TTC549 (cell line): ENCODE measurements around the gene USP7.
"Not testable (repeated sequence)": the region's sequence is repeated elsewhere in the genome, so short reads cannot be mapped to it uniquely, and the experiment has no call there.

Experiments used
- FAIRE-seq: peaks from 2 replicates; lab custom pipeline; 2012; peaks lifted over from hg19 to GRCh38; lab: Jason Lieb, UNC

The USP7 gene

DNA sequence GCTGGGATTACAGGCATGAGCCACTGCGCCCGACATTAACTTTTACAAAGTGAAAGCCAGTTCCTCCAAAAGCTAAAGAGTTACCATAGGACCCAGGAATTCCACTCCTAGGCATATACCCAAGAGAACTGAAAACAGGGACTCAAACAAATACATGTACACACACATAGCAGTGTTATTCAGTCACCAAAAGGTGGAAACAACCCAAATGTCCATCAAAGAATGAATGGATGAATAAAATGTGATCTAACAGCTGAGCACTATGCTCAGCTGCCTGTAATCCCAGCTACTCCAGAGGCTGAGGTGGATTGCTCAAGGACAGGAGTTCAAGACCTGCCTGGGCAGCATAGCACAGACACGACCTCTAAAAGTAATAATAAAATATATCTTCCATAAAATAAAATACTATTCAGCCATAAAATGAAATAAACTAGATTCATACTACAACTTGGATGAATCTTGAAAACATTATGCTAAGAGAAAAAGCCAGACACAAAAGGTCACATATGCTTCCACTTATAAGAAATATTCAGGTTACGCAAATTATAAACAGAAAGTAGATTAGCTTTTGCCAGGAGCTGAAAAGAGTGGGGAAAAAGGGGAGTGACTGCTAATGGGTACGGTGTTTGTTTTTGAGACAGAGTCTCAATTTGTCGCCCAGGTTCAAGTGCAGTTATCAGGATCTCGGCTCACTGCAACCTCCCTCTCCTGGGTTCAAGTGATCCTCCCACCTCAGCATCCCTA lies 9.3 kb upstream of the USP7 start:
- FAIRE-seq: no peak

DNA sequence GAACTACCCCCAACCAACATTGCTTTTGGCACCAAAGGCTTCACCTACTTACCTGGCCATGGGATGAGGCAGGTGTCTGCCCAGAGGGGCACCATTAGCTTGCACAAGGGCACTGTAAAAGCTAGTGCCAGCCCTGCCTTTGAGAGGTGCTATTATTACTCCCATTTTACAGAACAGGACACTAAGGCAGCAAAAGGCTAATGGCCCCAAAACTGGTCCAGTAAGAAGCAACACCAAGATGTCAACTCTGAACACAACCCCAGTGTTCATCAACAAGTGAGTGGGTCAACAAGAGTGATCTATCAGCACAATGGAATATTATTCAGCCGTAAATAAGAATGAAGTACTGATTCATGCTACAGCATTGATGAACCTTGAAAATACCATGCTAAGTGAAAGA lies 7.7 kb upstream of the USP7 start:
- FAIRE-seq: no peak

DNA sequence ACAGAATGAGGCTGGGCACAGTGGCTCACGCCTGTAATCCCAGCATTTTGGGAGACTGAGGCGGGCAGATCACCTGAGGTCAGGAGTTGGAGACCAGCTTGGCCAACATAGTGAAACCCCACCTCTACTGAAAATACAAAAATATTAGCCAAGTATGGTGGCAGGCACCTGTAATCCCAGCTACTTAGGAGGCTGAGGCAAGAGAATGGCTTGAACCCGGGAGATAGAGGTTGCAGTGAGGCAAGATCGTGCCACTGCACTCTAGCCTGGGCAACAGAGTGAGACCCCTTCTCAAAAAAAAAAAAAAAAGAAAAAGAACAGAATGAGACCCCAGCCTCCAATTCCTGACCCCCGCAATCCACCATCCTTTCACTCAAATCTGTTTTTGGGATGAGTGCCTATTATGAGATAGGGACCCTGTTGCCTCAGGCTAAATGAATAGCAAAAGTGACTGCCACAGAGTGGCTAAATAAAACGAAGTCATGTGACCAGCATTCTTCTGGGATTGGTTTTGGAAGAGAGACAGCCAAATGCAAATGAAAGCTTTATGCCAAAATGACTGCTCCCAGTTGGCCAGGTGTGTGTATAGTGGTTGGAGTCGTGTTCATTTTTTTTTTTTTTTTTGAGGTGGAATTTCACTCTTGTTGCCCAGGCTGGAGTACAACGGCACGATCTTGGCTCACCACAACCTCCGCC lies 5.6 kb upstream of the USP7 start:
- FAIRE-seq: not testable (repeated sequence)

DNA sequence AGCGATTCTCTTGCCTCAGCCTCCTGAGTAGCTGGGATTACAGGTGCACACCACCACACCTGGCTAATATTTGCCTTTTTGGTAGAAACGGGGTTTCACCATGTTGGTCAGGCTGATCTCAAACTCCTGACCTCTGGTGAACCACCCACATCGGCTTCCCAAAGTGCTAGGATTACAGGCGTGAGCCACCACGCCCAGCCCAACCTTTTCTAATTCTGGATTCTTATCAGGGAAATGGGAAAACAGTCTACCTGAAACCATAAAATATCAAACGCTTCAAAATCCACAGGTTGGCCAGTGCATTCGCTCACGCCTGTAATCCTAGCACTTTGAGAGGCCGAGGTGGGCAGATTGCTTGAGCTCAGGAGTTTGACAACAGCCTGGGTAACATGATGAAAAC lies 4.3 kb upstream of the USP7 start:
- not testable (repeated sequence) for FAIRE-seq

DNA sequence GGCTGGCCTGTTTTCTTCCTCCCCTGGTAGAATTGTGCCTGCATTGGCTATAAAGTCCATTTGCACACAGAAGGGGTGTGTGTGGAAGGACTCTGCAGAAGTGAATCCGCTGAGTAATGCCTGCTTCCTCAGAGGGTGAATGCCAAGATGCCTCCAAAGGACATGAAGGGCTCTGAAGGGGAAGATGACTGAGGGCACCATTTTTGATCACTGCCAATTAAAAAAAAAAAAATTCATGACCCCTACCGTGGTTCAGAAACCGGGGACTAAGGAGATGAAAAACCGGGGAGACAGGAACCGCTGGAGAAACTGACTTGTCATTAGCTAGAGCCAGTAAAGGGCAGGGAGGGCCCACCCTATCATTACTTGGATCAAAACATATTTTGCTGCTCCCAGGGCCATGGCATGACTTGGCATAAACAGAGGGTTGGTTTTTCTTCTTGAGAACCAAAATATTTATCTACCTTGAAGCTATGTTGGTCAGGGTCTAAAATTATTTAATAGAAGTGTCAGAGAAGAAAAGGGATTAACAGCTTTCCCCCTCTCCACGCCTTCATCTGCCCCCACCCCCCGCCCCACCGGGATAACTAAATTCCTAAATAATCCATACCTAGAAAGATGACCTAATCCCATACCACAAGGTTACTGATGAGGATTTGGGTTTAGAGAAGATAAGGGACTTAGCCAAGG lies 3.6 kb upstream of the USP7 start:
- FAIRE-seq: no peak

DNA sequence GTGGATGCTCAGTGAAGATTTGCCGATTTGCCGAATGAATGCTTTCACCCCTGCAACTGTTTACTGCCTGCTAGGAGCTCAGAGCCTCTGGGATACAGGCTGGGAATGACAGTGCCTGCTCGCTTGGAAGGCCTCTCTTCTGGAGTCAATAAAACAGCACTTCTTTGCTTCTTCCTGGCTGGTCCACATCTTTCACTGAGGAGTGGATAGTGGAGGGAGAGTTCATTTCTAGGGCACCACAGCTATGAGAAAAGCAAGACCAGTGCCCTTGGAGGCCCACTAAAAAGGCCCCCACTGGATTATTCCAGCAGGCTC lies 3.1 kb upstream of the USP7 start:
- no peak for FAIRE-seq

DNA sequence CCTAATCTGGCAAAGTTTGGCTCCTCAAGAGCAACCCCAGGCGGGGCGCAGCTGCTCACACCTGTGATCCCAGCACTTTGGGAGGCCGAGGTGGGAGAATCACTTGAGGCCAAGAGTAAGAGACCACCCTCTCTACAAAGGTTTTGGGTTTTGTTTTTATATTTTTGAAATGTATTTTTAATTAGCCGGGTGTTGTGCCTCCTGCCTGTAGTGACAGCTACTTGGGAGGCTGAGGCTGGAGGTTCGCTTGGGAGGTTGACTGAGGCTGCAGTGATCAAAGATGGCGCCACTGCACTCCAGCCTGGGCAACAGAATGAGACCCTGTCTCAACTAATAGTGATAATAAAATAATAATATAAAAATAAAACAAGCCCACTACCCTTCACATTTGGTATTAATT lies 756 bp upstream of the USP7 start:
- no peak for FAIRE-seq

DNA sequence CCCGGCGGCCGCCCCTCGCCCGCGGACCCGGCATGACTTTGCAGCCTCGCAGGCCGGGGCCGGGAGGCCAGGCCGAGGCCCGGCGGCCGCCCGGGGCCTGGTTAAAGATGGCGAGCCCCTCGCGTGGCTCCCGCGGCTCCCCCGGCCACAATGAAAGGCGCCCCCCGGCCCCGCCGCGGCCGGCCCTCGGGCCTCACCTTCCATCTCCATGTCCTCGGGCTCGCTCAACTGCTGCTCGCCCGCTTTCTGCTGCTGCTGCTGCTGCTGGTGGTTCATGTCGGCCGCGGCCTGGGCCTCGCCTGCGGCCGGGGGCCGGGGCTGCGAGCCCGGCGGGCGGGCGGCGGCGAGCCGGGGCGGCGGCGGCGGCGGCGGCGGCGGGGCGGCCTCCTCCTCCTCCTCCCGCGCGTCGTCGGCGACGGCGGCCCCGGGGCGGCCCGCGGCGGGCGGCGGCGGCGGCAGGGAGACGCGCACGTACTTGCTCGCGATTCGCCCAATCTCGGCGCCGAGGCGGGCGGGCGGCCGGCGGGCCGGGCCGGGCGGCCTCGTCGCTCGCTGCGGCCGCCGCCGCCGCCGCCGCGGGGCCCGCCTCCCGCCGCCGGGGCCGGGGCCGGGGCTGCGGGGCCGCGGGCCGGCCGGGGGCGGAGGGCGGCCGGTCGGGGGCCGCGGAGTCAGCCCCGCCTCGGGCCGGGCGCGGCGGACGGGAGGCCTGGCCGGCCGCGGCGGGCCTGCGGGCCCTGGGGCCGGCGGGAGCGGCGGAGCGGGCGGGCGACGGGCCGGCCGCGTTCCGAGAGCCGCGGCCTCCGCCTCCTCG lies 491 bp downstream of the USP7 start:
- FAIRE-seq: no peak

DNA sequence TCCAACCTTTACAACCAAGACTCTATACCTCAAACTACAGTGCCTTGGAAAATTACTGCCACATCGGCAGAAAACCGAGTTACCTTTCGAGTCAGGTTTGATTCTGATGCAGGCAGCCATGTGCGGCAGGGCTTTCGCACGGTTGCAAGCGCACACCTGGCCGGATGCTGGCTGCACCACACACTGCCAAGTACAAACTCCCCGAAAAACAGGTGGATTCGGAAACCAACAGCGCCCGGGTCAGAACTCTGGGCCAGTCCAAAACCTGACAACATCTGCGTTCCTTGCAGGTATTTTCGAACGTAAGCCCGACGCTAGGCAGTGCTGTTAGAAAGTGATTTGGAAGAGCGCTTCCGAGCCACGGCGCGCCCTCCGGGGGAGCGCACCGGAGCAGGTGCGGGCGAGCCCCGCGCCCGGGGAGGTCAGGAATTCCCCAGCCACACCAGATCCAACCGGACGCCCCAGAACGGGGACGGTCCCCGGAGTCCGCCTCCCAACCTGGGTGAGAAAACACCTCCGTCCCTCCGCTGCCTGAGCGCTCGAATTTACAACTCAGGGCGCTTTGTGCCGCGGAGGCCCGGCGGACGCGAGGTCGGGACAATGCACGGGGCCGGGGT lies 1.2 kb downstream of the USP7 start:
- no peak for FAIRE-seq

DNA sequence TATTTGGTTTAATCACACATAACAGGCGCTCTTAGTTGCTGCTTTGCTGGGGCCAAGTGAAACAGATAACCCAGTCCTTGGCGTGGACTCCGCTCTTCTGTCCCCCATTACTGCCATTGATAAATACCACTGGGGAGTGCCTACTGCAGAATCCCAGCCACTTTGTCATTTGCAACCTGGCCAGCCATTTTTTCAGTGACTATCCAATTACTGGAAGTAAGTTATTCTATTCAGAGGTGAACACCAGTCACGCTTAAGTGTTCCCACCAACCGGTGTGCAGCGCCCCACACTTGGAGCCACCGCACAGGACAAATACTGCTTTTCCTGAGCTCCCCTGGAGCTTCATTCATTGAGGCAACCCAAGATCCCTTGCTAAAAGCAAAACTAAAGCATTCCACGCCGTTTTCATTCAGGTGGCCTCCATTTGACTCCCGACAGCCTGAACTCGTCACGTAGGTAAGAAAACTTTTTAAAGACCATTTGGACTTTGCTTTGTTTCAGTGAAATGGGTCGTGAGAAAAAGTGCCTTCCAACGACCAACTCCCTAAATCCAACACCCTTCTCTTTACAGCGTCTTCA lies 1.8 kb downstream of the USP7 start:
- FAIRE-seq: no peak

DNA sequence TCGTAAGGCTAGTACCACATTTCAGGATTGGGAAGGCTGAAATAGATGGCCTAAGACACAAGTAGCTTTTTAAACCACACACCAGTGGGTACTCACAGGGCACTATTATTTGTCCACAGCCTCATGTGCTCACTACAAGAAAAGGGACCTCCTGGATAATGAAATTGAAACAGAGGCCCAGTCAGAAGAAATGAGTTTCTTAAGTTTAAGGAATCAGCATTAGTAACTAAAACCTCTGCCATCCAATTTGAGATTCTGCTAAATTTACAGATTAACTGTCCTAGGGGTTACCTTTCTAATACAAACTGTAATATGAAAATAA lies 3.0 kb downstream of the USP7 start:
- FAIRE-seq: no peak

DNA sequence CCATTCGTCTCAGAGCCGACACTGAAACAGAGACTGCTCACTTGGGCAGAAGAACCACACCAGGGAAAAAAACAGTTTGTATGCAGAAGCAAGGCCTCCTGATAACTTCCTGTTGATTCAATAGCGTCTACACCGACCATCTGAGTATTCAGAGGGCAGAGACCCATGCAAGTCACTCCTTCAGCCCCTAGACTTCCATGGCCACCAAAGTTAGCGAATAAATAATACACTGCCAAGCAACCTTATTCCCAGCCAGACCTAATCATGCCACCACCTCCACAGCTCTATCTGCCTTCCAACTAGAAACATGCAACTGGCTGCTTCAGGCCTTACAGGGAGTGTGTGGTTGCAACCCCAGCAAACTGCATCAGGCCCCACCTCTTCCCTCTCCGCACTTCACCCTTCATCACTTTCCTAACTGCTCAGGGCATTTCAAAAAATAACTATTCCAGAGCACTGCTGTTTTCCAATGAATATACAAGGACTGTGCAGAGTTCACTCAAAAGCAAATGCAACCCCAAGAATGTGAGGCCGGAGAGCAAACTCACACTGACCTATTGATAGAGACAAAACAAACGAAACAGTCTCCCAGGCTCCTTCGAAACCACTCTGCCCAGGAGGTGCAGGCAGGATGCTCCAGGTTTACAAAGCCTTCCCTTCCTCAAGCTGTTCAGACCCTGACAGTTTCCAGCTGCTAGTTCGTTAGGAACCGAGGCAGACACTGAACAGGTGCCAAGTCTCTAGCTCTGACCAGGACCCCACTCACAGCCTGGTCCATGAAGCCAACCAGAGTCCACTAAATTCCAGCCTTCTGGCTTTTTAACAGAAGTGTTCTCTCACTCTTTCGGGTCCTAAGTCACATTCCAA lies 3.6 kb downstream of the USP7 start:
- no peak for FAIRE-seq

DNA sequence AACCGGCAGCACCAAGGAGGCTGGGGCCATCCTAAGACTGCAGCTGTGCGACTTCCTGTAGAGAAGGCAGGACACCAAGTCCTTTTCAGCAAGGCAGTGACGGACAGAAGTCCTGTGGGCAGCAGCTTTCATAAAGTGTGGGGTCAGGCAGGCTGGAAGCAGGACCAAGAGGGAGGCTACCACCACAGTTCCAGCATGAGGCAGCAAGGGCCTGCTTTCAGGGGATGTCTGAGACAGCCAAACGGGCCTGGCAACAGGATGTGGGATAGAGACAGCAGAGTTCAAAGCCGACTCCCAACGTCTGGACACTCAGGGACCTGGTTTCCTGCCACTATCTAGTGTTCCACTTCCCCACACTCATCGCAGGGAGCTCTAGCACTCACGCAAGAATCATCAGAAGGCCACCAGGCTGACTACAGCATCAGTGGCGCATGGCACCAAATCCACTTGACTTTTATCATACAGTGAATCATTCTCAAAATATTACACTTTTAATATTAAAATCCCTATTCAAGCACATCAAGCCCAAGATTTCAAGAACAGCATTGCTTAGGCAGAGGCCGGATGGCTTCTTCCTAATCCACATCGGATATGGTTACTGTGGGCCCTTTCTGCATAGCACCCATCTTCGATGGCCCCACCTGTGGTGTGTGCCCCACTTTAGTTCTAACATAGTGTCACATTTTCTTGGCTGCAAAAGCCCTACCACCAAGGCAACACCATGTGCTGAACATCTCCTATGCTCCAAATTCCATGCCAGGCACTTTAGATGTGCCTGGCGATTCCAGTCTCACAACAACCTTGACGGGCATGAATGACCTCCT lies 5.2 kb downstream of the USP7 start:
- FAIRE-seq: no peak

DNA sequence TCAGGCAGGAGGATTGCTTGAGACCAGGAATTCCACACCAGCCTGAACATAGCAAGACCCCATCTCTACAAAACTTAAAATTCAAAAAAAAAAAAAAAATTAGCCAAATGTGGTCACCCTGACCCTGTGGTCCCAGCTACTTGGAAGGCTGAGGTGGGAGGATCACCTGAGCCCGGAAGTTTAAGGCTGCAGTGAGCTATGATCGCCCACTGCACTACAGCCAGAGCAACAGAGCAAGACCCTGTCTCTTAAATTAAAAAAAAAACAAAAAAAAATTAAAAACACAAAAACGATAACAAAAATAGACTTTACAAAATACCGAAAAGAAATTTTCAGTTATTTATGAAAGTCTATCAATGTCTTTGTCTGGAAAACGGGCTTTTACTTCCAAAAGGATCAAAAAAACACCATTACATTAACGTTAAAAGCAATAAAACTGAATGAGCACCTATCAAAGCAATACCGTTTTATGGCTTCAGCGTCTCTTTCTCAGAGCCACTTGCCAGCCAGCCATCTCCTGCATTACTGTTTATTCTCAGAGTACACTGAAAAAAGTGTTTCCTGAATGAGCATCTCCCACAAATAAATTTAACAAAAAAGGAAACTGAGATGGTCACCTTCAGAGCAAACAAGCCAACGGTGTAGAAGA lies 6.1 kb downstream of the USP7 start:
- FAIRE-seq: no peak

DNA sequence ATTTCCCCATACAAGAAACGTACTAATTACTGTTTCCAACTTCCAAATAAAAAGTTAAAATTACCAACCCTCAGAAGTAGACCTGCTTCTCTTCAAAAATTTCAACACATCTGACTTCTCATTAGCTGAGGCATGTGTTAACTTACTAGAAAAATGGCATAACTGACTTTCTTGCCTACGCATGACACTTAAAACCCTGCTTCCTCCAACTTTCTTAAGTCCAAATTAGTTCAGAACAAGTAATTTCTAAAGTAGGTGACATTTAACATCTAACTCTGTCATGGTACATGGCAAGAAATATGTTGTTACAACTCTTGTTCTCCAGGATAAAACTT lies 6.7 kb downstream of the USP7 start:
- FAIRE-seq: no peak

DNA sequence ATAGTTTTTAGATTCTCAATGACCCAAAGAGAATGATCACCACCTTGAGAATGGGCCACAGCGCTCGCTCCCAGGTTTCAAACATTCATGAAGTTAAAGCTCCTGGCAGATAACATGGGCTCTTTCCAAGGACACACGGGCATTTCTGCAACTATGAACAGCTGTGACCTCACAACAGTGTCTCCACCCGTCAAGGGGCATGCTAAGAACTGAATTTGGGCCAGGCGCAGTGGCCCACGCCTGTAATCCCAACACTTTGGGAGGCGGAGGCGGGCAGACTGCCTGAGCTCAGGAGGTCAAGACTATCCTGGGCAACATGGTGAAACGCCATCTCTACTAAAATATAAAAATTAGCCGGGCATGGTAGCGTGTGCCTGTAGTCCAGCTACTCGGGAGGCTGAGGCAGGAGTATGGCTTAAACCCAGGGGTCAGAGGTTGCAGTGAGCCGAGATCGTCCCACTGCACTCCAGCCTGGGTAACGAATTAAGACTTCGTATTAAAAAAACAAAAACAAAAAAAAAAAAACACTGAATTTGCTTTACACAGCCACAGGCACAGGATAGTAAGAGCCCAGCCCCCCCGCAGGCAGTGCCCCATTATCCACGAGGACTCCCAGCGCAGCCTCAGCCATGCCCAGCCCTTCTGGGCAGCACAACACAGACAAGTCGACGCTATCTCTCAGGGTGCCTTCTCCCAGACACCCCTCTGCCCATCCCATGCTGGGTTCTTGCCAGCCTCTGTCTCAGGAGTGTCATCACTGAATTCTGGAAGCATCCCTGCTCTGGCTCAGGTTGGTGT lies 7.2 kb downstream of the USP7 start:
- no peak for FAIRE-seq

DNA sequence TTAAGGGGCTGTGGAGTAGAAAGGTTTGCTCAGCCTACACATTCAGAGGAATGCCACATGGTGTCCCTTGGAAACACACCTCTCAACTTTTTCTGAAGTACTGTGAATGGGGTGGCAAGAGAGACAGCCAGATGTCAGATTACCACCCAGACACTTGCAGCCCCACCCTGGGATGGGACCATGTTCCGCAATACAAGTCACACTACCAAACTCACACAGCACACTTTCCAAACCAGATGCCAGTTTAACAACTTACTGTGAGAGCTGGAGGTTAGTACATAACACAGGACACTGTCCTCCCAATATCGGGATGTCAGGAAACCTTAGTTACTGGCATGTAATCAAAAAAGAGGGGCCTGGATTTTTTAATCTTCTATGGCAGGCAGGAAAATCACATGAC lies 7.9 kb downstream of the USP7 start:
- FAIRE-seq: no peak

DNA sequence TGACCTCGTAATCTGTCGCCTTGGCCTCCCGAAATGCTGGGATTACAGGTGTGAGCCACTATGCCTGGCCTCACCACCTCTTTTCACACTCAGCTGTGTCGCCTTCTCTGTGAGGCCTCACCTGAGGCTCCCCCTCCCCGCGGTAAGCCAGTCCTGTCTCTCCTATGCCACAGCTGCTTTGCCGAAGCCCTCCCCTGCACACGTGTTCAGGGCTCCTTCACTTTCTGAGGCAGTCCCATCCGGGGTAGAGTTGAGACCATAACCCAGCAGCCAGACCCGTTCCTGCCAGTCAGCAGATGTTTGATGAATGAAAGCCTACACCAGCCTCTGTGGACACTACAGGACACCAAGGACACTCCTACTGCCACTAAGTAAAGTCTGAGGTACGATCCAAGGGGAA lies 10.6 kb downstream of the USP7 start:
- FAIRE-seq: no peak

DNA sequence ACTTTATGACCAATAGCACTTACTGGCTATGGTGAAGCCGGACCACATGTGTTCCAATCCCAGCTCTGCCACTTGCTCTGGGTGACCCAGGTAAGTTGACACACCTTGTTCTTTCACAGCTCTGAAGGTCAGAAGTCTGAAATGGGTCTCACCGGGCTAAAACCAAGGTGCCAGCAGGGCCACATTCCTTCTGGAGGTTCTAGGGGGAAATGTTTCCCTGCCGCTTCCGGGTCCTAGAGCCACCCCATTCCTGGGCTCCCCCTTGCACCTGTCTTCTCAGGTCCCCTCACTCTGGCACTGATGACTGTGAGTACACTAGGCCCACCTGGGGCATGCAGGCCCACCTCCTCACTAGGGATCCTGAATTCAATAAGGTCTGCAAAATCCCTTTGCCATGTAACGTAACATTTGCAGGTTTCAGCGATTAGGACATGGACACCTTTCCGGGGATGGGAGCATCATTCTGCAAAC lies 11.4 kb downstream of the USP7 start:
- FAIRE-seq: no peak
